Loucy (cell line): ENCODE measurements around the gene INSIG2.

Source experiments
- EZH2phosphoT487 ChIP-seq: fragments of 200-600 bp; IDR thresholded peaks from 2 replicates; pipeline ENCODE4 v1.6.1; 2018; ENCODE audit warnings: antibody characterized with exemption, mild to moderate bottlenecking, moderate library complexity, borderline replicate concordance
- TF ChIP-seq, protein P1 (sequence below): fragments of 200-600 bp; sonication (generic); conservative IDR thresholded peaks from 2 replicates; pipeline ENCODE4 v1.5.1; 2014; ENCODE audit warnings: mild to moderate bottlenecking, antibody characterized with exemption, low read length

- TF ChIP-seq, protein P1, sequence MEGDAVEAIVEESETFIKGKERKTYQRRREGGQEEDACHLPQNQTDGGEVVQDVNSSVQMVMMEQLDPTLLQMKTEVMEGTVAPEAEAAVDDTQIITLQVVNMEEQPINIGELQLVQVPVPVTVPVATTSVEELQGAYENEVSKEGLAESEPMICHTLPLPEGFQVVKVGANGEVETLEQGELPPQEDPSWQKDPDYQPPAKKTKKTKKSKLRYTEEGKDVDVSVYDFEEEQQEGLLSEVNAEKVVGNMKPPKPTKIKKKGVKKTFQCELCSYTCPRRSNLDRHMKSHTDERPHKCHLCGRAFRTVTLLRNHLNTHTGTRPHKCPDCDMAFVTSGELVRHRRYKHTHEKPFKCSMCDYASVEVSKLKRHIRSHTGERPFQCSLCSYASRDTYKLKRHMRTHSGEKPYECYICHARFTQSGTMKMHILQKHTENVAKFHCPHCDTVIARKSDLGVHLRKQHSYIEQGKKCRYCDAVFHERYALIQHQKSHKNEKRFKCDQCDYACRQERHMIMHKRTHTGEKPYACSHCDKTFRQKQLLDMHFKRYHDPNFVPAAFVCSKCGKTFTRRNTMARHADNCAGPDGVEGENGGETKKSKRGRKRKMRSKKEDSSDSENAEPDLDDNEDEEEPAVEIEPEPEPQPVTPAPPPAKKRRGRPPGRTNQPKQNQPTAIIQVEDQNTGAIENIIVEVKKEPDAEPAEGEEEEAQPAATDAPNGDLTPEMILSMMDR, result no peak
- TF ChIP-seq EZH2phosphoT487, result no peak
These were observed 30.2 kb downstream of the INSIG2 start for GRCh38 chr2:118118479-118118878.
